PC-9 (cell line): ENCODE results near the gene RYR3. TPM values are rescaled to one million over a fixed set of nuclear protein-coding genes. Genes with fewer than 3 reads are reported as not detected.

Experiments used
- BruUV-seq: library from RNA; stranded (reverse); fragments of 400-500 nt; replicated peaks from 2 replicates; lab custom pipeline; 2021; lab: Mats Ljungman, UMichigan
- CTCF ChIA-PET: fragments of 300-600 bp; sonication (Branson Sonifier 250); formaldehyde crosslinking; loops from one replicate; lab custom pipeline; 2022; ENCODE audit warnings: antibody characterized with exemption; lab: Charles Lee
- POLR2A ChIA-PET: fragments of 300-600 bp; sonication (Branson Sonifier 250); formaldehyde crosslinking; loops from one replicate; lab custom pipeline; 2022; ENCODE audit warnings: antibody characterized with exemption; ENCODE audit not compliant: unreplicated experiment; lab: Charles Lee
- DNase-seq, 2 experiments: peaks; one replicate each; pipeline versions ENCODE4 v3.0.0 to v3.0.0-alpha.2; 2015 to 2022; ENCODE audit warnings: mixed read lengths in 1 of 2
- H2AFZ ChIP-seq: fragments of 200-600 bp; sonication (generic); 2 replicates; pipeline ENCODE4 v1.8.1; 2017; ENCODE audit warnings: antibody characterized with exemption
- H3F3A ChIP-seq: fragments of 200-600 bp; sonication (generic); 2 replicates; pipeline ENCODE4 v1.8.1; 2017; ENCODE audit warnings: antibody characterized with exemption, mild to moderate bottlenecking, low read depth; ENCODE audit not compliant: insufficient read depth
- H3K27ac ChIP-seq: fragments of 200-600 bp; sonication (generic); 2 replicates; pipeline ENCODE4 v1.6.1; 2016; ENCODE audit warnings: mixed run types
- H3K27me3 ChIP-seq: fragments of 200-600 bp; sonication (generic); 2 replicates; pipeline ENCODE4 v1.6.1; 2016; ENCODE audit warnings: low read depth, mixed run types; ENCODE audit not compliant: insufficient read depth
- H3K36me3 ChIP-seq: fragments of 200-600 bp; sonication (generic); 2 replicates; pipeline ENCODE4 v1.6.1; 2016; ENCODE audit warnings: low read depth, mixed run types
- H3K4me1 ChIP-seq: fragments of 200-600 bp; sonication (generic); replicated peaks from 2 replicates; pipeline ENCODE4 v1.6.1; 2016; ENCODE audit warnings: mixed run types; ENCODE audit not compliant: insufficient read depth
- H3K4me2 ChIP-seq: fragments of 200-600 bp; sonication (generic); 2 replicates; pipeline ENCODE4 v1.6.1; 2017; ENCODE audit warnings: mixed run types
- H3K4me3 ChIP-seq: fragments of 200-600 bp; sonication (generic); 2 replicates; pipeline ENCODE4 v1.6.1; 2016; ENCODE audit warnings: mixed run types
- H3K79me2 ChIP-seq: fragments of 200-600 bp; sonication (generic); 2 replicates; pipeline ENCODE4 v1.6.1; 2017; ENCODE audit warnings: low read depth, mixed run types
- H3K9me2 ChIP-seq: fragments of 200-600 bp; sonication (generic); 2 replicates; pipeline ENCODE4 v1.8.1; 2017; ENCODE audit warnings: mild to moderate bottlenecking; ENCODE audit not compliant: insufficient read depth
- H3K9me3 ChIP-seq: fragments of 200-600 bp; sonication (generic); 2 replicates; pipeline ENCODE4 v1.8.1; 2016; ENCODE audit warnings: low read depth; ENCODE audit not compliant: insufficient read depth
- H4K20me1 ChIP-seq: fragments of 200-600 bp; sonication (generic); 2 replicates; pipeline ENCODE4 v1.8.1; 2017; ENCODE audit not compliant: insufficient read depth
- CTCF ChIP-seq: fragments of 200-600 bp; sonication (generic); conservative IDR thresholded peaks from 2 replicates; pipeline ENCODE4 v1.6.1; 2017; ENCODE audit warnings: mixed run types, antibody characterized with exemption, mild to moderate bottlenecking, moderate library complexity
- EZH2 ChIP-seq: fragments of 200-600 bp; sonication (generic); IDR thresholded peaks from 2 replicates; pipeline ENCODE4 v1.8.0; 2017; ENCODE audit warnings: antibody characterized with exemption, low read depth
- intact Hi-C: fragments of 100-400 bp; cut with micrococcal nuclease; formaldehyde crosslinking; loops from one replicate; pipeline ENCODE4 v1.10.0; 2022; ENCODE audit not compliant: unreplicated experiment
- total RNA-seq: library from RNA; stranded (reverse); gene quantifications from 2 replicates; pipeline ENCODE4 v1.2.3, GENCODE V29; 2021

Gene RYR3
- total RNA-seq, 1 experiment from 2014 or later = 0.15 TPM

- Histone ChIP-seq H3F3A (peaks cover 10% of the 10 kb centered on the region; the same call in 1 of the 2 replicates), H3K4me3 (no peak overlapping the region), H3K27me3 (no peaks in the 10 kb centered on the region), H3K27ac (no peak overlapping the region), H4K20me1 (no peaks in the 10 kb centered on the region), H3K4me2 (peak overlapping the region; percentile 78), H3K36me3 (no peaks in the 10 kb centered on the region), H3K9me3 (no peaks in the 10 kb centered on the region), H3K79me2 (no peaks in the 10 kb centered on the region), H3K4me1 (peaks cover 24% of the 10 kb centered on the region), H2AFZ (no peak overlapping the region), H3K9me2 (no peaks in the 10 kb centered on the region)
- no TSS peak for BruUV-seq
- DNase-seq = peak; percentile 41 to 52
- intact Hi-C loops = loop anchor here (1.0 to 10.0 kb wide), 10 partner anchors 50 to 436 kb away; no protein-coding TSS in a partner anchor
- CTCF ChIA-PET = interaction anchor here (0.6 to 3.2 kb wide), 8 partner anchors 10 to 437 kb away, joined by 4 to 50 read pairs (median 4); no protein-coding TSS in a partner anchor
- TF ChIP-seq EZH2 (no peak), CTCF (peak; percentile 84)
- POLR2A ChIA-PET = interaction anchor here (0.6 kb wide), 1 partner anchor 210 kb away, joined by 3 read pairs; no protein-coding TSS in a partner anchor
These were observed 18.0 kb upstream of the RYR3 start for GRCh38 chr15:33292717-33293307.

- Histone ChIP-seq H3K36me3 (no peaks in the 10 kb centered on the region), H3K4me2 (peak overlapping the region; percentile 78), H3K27ac (peak overlapping the region; percentile 70), H4K20me1 (no peaks in the 10 kb centered on the region), H3K79me2 (no peaks in the 10 kb centered on the region), H3F3A (peaks cover 10% of the 10 kb centered on the region; the same call in 1 of the 2 replicates), H3K4me3 (peak overlapping the region; percentile 46; the same call in 1 of the 2 replicates), H3K9me3 (no peaks in the 10 kb centered on the region), H3K9me2 (no peaks in the 10 kb centered on the region), H3K27me3 (no peaks in the 10 kb centered on the region), H3K4me1 (peaks cover 34% of the 10 kb centered on the region), H2AFZ (peak overlapping the region; percentile 59)
- ChIA-PET CTCF (interaction anchor here (0.6 to 3.2 kb wide), 5 partner anchors 59 to 441 kb away, joined by 3 to 50 read pairs (median 3); no protein-coding TSS in a partner anchor), POLR2A (interaction anchor here (0.9 kb wide), 1 partner anchor 93 kb away, joined by 5 read pairs; no protein-coding TSS in a partner anchor)
- DNase-seq = peak; percentile 52 to 79
- TF ChIP-seq CTCF (no peak), EZH2 (no peak)
- no TSS peak for BruUV-seq
- intact Hi-C loops = loop anchor here (1.0 to 10.0 kb wide), 8 partner anchors 51 to 435 kb away; no protein-coding TSS in a partner anchor
These were observed 16.9 kb upstream of the RYR3 start for GRCh38 chr15:33293713-33294334.

- Histone ChIP-seq H3K4me1 (peaks cover 41% of the 10 kb centered on the region), H3K36me3 (no peaks in the 10 kb centered on the region), H3K79me2 (no peaks in the 10 kb centered on the region), H3K4me2 (no peak overlapping the region), H3K9me3 (no peaks in the 10 kb centered on the region), H3K27ac (no peak overlapping the region), H2AFZ (no peak overlapping the region), H4K20me1 (no peaks in the 10 kb centered on the region), H3K9me2 (no peaks in the 10 kb centered on the region), H3F3A (peaks cover 10% of the 10 kb centered on the region; the same call in 1 of the 2 replicates), H3K27me3 (no peaks in the 10 kb centered on the region), H3K4me3 (no peak overlapping the region)
- TF ChIP-seq CTCF = no peak
- no peak for TF ChIP-seq EZH2
- ChIA-PET CTCF (no interaction called here), POLR2A (no interaction called here)
- DNase-seq = no peak
- intact Hi-C loops = loop anchor here (10.0 kb wide), 1 partner anchor 249 kb away; no protein-coding TSS in a partner anchor
- BruUV-seq = no TSS peak
These were observed 14.7 kb upstream of the RYR3 start for GRCh38 chr15:33296050-33296449.
